Esophagus muscularis mucosa (tissue), 4 donors: Measurements from ENCODE around the gene EEPD1.
"Not testable (repeated sequence)": the region's sequence is repeated elsewhere in the genome, so short reads cannot be mapped to it uniquely, and the experiment has no call there.

Experiments
- CTCF ChIP-seq, 3 experiments: fragments of 200-600 bp in 2 of 3; fragments of 450-650 bp in 1 of 3; sonication (generic) in 2 of 3; IDR thresholded peaks; one replicate each; pipeline ENCODE4 v1.5.1; 2017 to 2019; ENCODE audit warnings: antibody characterized with exemption in 3 of 3, mild to moderate bottlenecking in 2 of 3, moderate library complexity in 1 of 3
- EP300 ChIP-seq: sonication (generic); formaldehyde crosslinking; IDR thresholded peaks from one replicate; pipeline ENCODE4 v1.6.1; 2017; ENCODE audit warnings: antibody characterized with exemption
- POLR2AphosphoS5 ChIP-seq, 2 donors: sonication (generic); formaldehyde crosslinking; IDR thresholded peaks; one replicate each; pipeline ENCODE4 v1.6.1; 2017; ENCODE audit warnings: antibody characterized with exemption in 2 of 2

- not testable (repeated sequence) for TF ChIP-seq CTCF (IDR thresholded peaks at IDR 0.05); POLR2AphosphoS5 (IDR thresholded peaks at IDR 0.05); EP300
These were observed 3.8 kb upstream of the EEPD1 start for GRCh38 chr7:36149240-36149639.
